Testis (tissue), 2 donors: ENCODE data around the gene UBTD2.

Source experiments
- CTCF ChIP-seq, 3 experiments: fragments of 450-650 bp in 2 of 3; fragments of 200-600 bp in 1 of 3; sonication (generic) in 1 of 3; IDR thresholded peaks; one replicate each; pipeline ENCODE4 v1.5.1; 2016 to 2019; ENCODE audit warnings: antibody characterized with exemption in 3 of 3, mild to moderate bottlenecking in 2 of 3, moderate library complexity in 1 of 3
- POLR2A ChIP-seq: fragments of 450-650 bp; IDR thresholded peaks from one replicate; pipeline ENCODE4 v1.6.1; 2017; ENCODE audit warnings: antibody characterized with exemption, mild to moderate bottlenecking, moderate library complexity

DNA sequence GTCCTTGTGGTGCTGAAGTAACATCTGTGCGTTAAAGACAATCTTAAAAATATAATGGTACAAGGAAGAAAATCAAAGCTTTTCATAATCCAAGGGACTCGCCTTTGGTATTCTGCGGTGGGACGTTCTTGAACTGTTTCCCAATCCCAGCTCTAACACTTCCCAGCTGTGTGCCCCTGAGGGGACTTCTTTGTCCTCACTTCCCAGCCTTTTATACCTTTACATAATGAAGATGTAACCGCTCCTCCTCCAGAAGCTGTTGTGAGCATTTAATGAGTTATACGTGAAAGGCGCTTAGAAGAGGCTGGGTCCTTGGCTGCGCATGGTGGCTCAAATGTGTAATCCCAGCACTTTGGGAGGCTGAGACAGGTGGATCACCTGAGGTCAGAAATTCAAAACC lies 112.4 kb downstream of the UBTD2 start:
- no peak for TF ChIP-seq POLR2A
- no peak for TF ChIP-seq CTCF (IDR thresholded peaks at IDR 0.05)
